Natural killer cell (primary cell): Measurements from ENCODE around the gene SKIL. TPM values are rescaled to one million over a fixed set of nuclear protein-coding genes. Genes with fewer than 3 reads are reported as not detected.

ENCODE experiments used
- ATAC-seq, 3 donors: fragments of 150-1000 bp in 2 of 3; fragments of 200-7000 bp in 1 of 3; cut with Tn5 transposase; 1 replicate in 1 of 3; 2 replicates in 2 of 3; pipeline ENCODE4 v1.10.0; 2021; ENCODE audit warnings: mild to moderate bottlenecking in 2 of 3, moderate library complexity in 2 of 3
- DNase-seq, 2 donors: peaks; one replicate each; pipeline versions ENCODE4 v3.0.0 to v3.0.0-alpha.2; 2013 to 2021; ENCODE audit warnings: mixed read lengths in 1 of 2
- H3K27ac ChIP-seq: one replicate; pipeline ENCODE4 v1.5.1; 2013; ENCODE audit warnings: mild to moderate bottlenecking, low read length
- H3K27me3 ChIP-seq: one replicate; pipeline ENCODE4 v1.6.1; 2013; ENCODE audit warnings: low read length; ENCODE audit not compliant: control insufficient read depth, insufficient read depth
- H3K36me3 ChIP-seq: one replicate; pipeline ENCODE4 v1.6.1; 2013; ENCODE audit warnings: low read length; ENCODE audit not compliant: control insufficient read depth, insufficient read depth
- H3K4me1 ChIP-seq: one replicate; pipeline ENCODE4 v1.6.1; 2013; ENCODE audit warnings: low read length; ENCODE audit not compliant: control insufficient read depth, insufficient read depth
- H3K4me3 ChIP-seq: one replicate; pipeline ENCODE4 v1.5.1; 2013; ENCODE audit warnings: low read length
- H3K9me3 ChIP-seq: one replicate; pipeline ENCODE4 v1.6.1; 2013; ENCODE audit warnings: low read length; ENCODE audit not compliant: control insufficient read depth, insufficient read depth
- H3K27ac Mint-ChIP-seq, 2 donors: one replicate each; pipeline ENCODE4 v1.8.0; 2022; ENCODE audit warnings: mild to moderate bottlenecking in 2 of 2, mixed read lengths in 2 of 2, moderate library complexity in 1 of 2
- H3K27me3 Mint-ChIP-seq, 2 donors: one replicate each; pipeline ENCODE4 v1.8.0; 2022; ENCODE audit warnings: low read depth in 2 of 2, mixed read lengths in 2 of 2
- H3K36me3 Mint-ChIP-seq: one replicate; pipeline ENCODE4 v1.8.0; 2022; ENCODE audit warnings: mixed read lengths
- H3K4me1 Mint-ChIP-seq, 2 donors: one replicate each; pipeline ENCODE4 v1.8.0; 2022; ENCODE audit warnings: mixed read lengths in 2 of 2
- H3K4me3 Mint-ChIP-seq: one replicate; pipeline ENCODE4 v1.8.0; 2022; ENCODE audit warnings: mild to moderate bottlenecking, moderate library complexity, mixed read lengths
- H3K9me3 Mint-ChIP-seq, 2 donors: one replicate each; pipeline ENCODE4 v1.8.0; 2022; ENCODE audit warnings: mixed read lengths in 2 of 2
- CTCF ChIP-seq: fragments of 200-600 bp; IDR thresholded peaks from one replicate; pipeline ENCODE4 v1.8.0; 2022; ENCODE audit warnings: antibody characterized with exemption
- WGBS: methylation state at CpG from one replicate; pipeline ENCODE4 v1.1.7; 2013; ENCODE audit warnings: missing lambda C conversion rate; ENCODE audit not compliant: insufficient coverage; 5-methylcytosine and 5-hydroxymethylcytosine counted together
- intact Hi-C: fragments of 100-400 bp; cut with micrococcal nuclease; formaldehyde crosslinking; loops from one replicate; pipeline ENCODE4 v1.14.2; 2022
- total RNA-seq, 4 donors: library from RNA; stranded (reverse); fragments of 120-200 nt in 1 of 4; gene quantifications; one replicate each; pipeline versions ENCODE4 v1.2.3 to v1.2.4, GENCODE V29; 2013 to 2022

The SKIL gene
- total RNA-seq, 3 donors from 2014 or later (not counting 1 experiment from before 2014, with no cell fraction given) = 85.5 to 156 (median 96.3) TPM

- Mint-ChIP-seq H3K27me3 (no peaks in the 10 kb centered on the region), H3K9me3 (no peaks in the 10 kb centered on the region), H3K4me3 (no peak overlapping the region), H3K36me3 (peaks cover 13% of the 10 kb centered on the region), H3K27ac (no peak overlapping the region), H3K4me1 (peaks cover 0 to 7% of the 10 kb centered on the region in 2 donors)
- H3K36me3 ChIP-seq = peaks cover 35% of the 10 kb centered on the region
- no peak overlapping the region for H3K27ac ChIP-seq
- intact Hi-C loops = no loop called here
- no peak for TF ChIP-seq CTCF
- DNase-seq = no peak
- H3K4me1 ChIP-seq = no peaks in the 10 kb centered on the region
- H3K27me3 ChIP-seq = no peaks in the 10 kb centered on the region
- ATAC-seq = no peak
- H3K9me3 ChIP-seq = no peaks in the 10 kb centered on the region
- no peak overlapping the region for H3K4me3 ChIP-seq
Observed at GRCh38 chr3:170387950-170388349, 30.4 kb downstream of the SKIL start.

- WGBS = 88% methylated on average over 4 of the region's 4 CpGs
- peaks cover 13% of the 10 kb centered on the region for H3K36me3 Mint-ChIP-seq
Observed at GRCh38 chr3:170391108-170391507, 33.6 kb downstream of the SKIL start.

GRCh38 chr3:170397685-170398084 is 40.2 kb downstream of the SKIL start:
- Mint-ChIP-seq H3K27ac (no peak overlapping the region), H3K4me1 (no peaks in the 10 kb centered on the region), H3K9me3 (peaks cover 0 to 1% of the 10 kb centered on the region in 2 donors), H3K36me3 (no peaks in the 10 kb centered on the region), H3K4me3 (no peak overlapping the region), H3K27me3 (no peaks in the 10 kb centered on the region)
- Histone ChIP-seq H3K4me1 (no peaks in the 10 kb centered on the region), H3K27ac (no peak overlapping the region), H3K36me3 (peaks cover 4% of the 10 kb centered on the region), H3K27me3 (no peaks in the 10 kb centered on the region), H3K9me3 (no peaks in the 10 kb centered on the region), H3K4me3 (no peak overlapping the region)
- WGBS = 97% methylated on average over 5 of the region's 6 CpGs
- TF ChIP-seq CTCF = no peak
- ATAC-seq (no peak), DNase-seq (no peak)
- intact Hi-C loops = no loop called here

More at GRCh38 chr3:170391108-170391507, 33.6 kb downstream of the SKIL start:
- H3K9me3 ChIP-seq = no peaks in the 10 kb centered on the region
- TF ChIP-seq CTCF = no peak
- peaks cover 23% of the 10 kb centered on the region for H3K36me3 ChIP-seq
- H3K27ac ChIP-seq = no peak overlapping the region
- Mint-ChIP-seq H3K4me1 (no peaks in the 10 kb centered on the region), H3K9me3 (no peaks in the 10 kb centered on the region), H3K27ac (no peak overlapping the region), H3K4me3 (no peak overlapping the region), H3K27me3 (no peaks in the 10 kb centered on the region)
- no peak for DNase-seq
- no peak overlapping the region for H3K4me3 ChIP-seq
- no peaks in the 10 kb centered on the region for H3K4me1 ChIP-seq
- no peaks in the 10 kb centered on the region for H3K27me3 ChIP-seq
- intact Hi-C loops = no loop called here
- ATAC-seq = no peak

- Histone ChIP-seq H3K4me3 (no peak overlapping the region), H3K4me1 (no peaks in the 10 kb centered on the region), H3K36me3 (no peaks in the 10 kb centered on the region), H3K27me3 (no peaks in the 10 kb centered on the region), H3K27ac (no peak overlapping the region), H3K9me3 (no peaks in the 10 kb centered on the region)
- intact Hi-C loops = no loop called here
- no peak overlapping the region for H3K27ac Mint-ChIP-seq
- no peaks in the 10 kb centered on the region for H3K36me3 Mint-ChIP-seq
- peaks cover 0 to 3% of the 10 kb centered on the region in 2 donors for H3K9me3 Mint-ChIP-seq
- TF ChIP-seq CTCF = no peak
- no peaks in the 10 kb centered on the region for H3K27me3 Mint-ChIP-seq
- no peak overlapping the region for H3K4me3 Mint-ChIP-seq
- no peak for DNase-seq
- ATAC-seq = no peak
- no peaks in the 10 kb centered on the region for H3K4me1 Mint-ChIP-seq
Observed at GRCh38 chr3:170405101-170405500, 47.6 kb downstream of the SKIL start.
